Limb (tissue), 2 donors: Measurements from ENCODE around the gene ELOVL7.
"Not testable (repeated sequence)": the region's sequence is repeated elsewhere in the genome, so short reads cannot be mapped to it uniquely, and the experiment has no call there.

Experiments used
- DNase-seq, 2 donors: peaks; one replicate each; pipeline ENCODE4 v3.0.0-alpha.2; 2016; ENCODE audit errors: extremely low spot score in 2 of 2

ELOVL7 gene

GRCh38 chr5:60715201-60715928 lies 128.7 kb downstream of the ELOVL7 start:
- DNase-seq = not testable (repeated sequence)

GRCh38 chr5:60712950-60713349 lies 131.1 kb downstream of the ELOVL7 start:
- DNase-seq = no peak

GRCh38 chr5:60711892-60712291 lies 132.2 kb downstream of the ELOVL7 start:
- not testable (repeated sequence) for DNase-seq

- no peak for DNase-seq
These were observed 133.7 kb downstream of the ELOVL7 start for GRCh38 chr5:60710362-60710761.

GRCh38 chr5:60705144-60705543 lies 138.9 kb downstream of the ELOVL7 start:
- no peak for DNase-seq

GRCh38 chr5:60703944-60704343 lies 140.1 kb downstream of the ELOVL7 start:
- DNase-seq = no peak
